ENCODE measurements around the gene SLC38A4.

DNA sequence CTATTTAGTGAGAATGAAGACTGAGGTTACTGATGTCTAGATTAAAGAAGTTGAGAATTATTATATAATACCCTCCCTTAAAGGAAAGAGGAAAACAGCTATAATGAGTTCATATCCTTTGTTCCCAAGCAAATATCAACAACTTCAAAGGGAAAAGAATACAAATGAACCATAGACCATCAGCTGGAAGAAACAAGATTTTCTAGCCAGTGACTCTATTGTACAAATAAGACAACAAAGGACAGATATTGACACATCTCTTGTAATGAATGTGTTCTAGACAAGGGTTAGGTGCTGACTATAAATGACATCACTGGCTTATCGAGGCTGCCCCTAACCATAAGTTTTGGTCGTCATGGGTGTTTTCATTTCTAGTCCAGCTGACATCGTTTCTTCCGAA, 48.2 kb downstream of the SLC38A4 start:
- TF ChIP-seq EZH2phosphoT487 (IDR thresholded peaks at IDR 0.05; ENCODE audit: borderline replicate concordance, low read depth) (no peak), TAF1 (IDR thresholded peaks at IDR 0.05; ENCODE audit: borderline replicate concordance, low read depth, low read length) (no peak), FOXM1 (IDR thresholded peaks at IDR 0.05; ENCODE audit: low read depth) (no peak), SMC3 (IDR thresholded peaks at IDR 0.05; ENCODE audit: low read depth, low read length) (no peak), SIN3A (IDR thresholded peaks at IDR 0.05; ENCODE audit: borderline replicate concordance, low read depth, low read length) (no peak)
- TF ChIP-seq, protein P1, sequence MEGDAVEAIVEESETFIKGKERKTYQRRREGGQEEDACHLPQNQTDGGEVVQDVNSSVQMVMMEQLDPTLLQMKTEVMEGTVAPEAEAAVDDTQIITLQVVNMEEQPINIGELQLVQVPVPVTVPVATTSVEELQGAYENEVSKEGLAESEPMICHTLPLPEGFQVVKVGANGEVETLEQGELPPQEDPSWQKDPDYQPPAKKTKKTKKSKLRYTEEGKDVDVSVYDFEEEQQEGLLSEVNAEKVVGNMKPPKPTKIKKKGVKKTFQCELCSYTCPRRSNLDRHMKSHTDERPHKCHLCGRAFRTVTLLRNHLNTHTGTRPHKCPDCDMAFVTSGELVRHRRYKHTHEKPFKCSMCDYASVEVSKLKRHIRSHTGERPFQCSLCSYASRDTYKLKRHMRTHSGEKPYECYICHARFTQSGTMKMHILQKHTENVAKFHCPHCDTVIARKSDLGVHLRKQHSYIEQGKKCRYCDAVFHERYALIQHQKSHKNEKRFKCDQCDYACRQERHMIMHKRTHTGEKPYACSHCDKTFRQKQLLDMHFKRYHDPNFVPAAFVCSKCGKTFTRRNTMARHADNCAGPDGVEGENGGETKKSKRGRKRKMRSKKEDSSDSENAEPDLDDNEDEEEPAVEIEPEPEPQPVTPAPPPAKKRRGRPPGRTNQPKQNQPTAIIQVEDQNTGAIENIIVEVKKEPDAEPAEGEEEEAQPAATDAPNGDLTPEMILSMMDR (IDR thresholded peaks at IDR 0.05): no peak

All from SK-N-SH (cell line).